MCF 10A (cell line): Measurements from ENCODE around the gene NAT14. TPM values are rescaled to one million over a fixed set of nuclear protein-coding genes. Genes with fewer than 3 reads are reported as not detected.
A peak's percentile ranks its signal among the peaks of the same experiment; 100 is the strongest.

Experiments
- BruUV-seq: library from RNA; stranded (reverse); fragments of 400-500 nt; replicated peaks from 2 replicates; lab custom pipeline; 2021; lab: Mats Ljungman, UMichigan
- CTCF ChIA-PET: fragments of 300-600 bp; sonication (Branson Sonifier 250); formaldehyde crosslinking; extraction: SDS; loops from one replicate; lab custom pipeline; 2021; ENCODE audit warnings: antibody characterized with exemption, inconsistent platforms; lab: Yijun Ruan, JAX
- POLR2A ChIA-PET: fragments of 300-600, 350-650 bp; sonication (Branson Sonifier 250); formaldehyde crosslinking; extraction: SDS; loops from one replicate; lab custom pipeline; 2020; ENCODE audit warnings: antibody characterized with exemption, inconsistent platforms; lab: Yijun Ruan, JAX
- DNase-seq: peaks from one replicate; pipeline ENCODE4 v3.0.0-alpha.2; 2018; ENCODE audit not compliant: unreplicated experiment
- H3K27ac Mint-ChIP-seq: one replicate; pipeline ENCODE4 v1.8.0; 2022; ENCODE audit warnings: mild to moderate bottlenecking, low read depth, mixed read lengths; ENCODE audit not compliant: unreplicated experiment
- H3K27me3 Mint-ChIP-seq: one replicate; pipeline ENCODE4 v1.8.0; 2022; ENCODE audit warnings: mixed read lengths; ENCODE audit not compliant: insufficient read depth, unreplicated experiment
- H3K36me3 Mint-ChIP-seq: one replicate; pipeline ENCODE4 v1.8.0; 2022; ENCODE audit warnings: mild to moderate bottlenecking, moderate library complexity, mixed read lengths; ENCODE audit not compliant: insufficient read depth, unreplicated experiment
- H3K4me1 Mint-ChIP-seq: one replicate; pipeline ENCODE4 v1.8.0; 2022; ENCODE audit warnings: mixed read lengths; ENCODE audit not compliant: insufficient read depth, unreplicated experiment
- H3K4me3 Mint-ChIP-seq: one replicate; pipeline ENCODE4 v1.8.0; 2022; ENCODE audit warnings: mild to moderate bottlenecking, moderate library complexity, mixed read lengths; ENCODE audit not compliant: unreplicated experiment
- H3K9me3 Mint-ChIP-seq: one replicate; pipeline ENCODE4 v1.8.0; 2022; ENCODE audit warnings: mixed read lengths; ENCODE audit not compliant: unreplicated experiment
- intact Hi-C: fragments of 100-400 bp; cut with micrococcal nuclease; formaldehyde crosslinking; loops from 2 replicates; pipeline ENCODE4 v1.14.1; 2022
- total RNA-seq: library from RNA; stranded (reverse); gene quantifications from 2 replicates; pipeline ENCODE4 v1.2.3, GENCODE V29; 2022
- TF ChIP-seq, protein P1 (sequence below): fragments of 200-600 bp; IDR thresholded peaks from one replicate; pipeline ENCODE4 v1.8.0; 2022; ENCODE audit warnings: antibody characterized with exemption, mild to moderate bottlenecking; ENCODE audit not compliant: unreplicated experiment

The NAT14 gene
- total RNA-seq, 1 experiment from 2014 or later = 22.8 TPM

DNA sequence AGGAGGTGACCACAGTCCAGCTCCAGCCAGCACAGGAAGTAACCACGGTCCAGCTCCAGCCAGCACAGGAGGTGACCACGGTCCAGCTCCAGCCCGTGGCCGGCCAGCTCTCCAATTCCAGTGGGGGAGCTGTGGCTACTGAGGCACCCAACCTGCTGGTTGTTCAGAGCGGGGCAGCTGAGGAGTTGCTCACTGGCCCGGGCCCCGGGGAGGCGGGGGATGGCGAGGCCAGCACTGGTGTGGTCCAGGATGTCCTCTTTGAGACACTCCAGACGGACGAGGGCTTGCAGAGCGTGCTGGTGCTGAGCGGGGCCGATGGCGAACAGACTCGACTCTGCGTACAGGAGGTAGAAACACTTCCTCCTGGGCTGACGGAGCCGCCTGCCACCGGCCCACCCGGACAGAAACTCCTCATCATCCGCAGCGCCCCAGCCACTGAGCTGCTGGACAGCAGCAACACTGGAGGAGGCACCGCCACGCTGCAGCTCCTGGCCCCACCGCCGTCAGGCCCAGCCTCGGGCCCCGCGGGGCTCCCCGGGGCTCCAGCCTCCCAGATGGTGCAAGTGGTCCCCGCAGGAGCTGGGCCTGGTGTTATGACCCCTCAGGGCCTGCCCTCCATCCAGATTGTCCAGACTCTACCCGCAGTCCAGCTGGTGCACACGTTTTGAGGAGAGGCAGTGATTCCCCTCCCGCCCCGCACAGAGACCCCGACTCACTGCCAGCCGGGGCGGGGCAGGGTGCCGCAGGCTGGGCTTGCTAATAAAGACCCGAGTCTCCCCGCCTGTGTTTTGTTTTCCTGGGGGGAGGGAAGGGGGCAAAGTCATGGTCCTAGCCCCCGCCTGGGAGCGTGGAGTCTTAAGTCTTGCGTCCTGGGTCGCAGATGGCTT is 1.0 kb upstream of the NAT14 start:
- Mint-ChIP-seq H3K27me3 (no peaks in the 10 kb centered on the region), H3K27ac (no peak overlapping the region), H3K9me3 (no peaks in the 10 kb centered on the region), H3K4me3 (peak overlapping the region; percentile 69), H3K36me3 (no peaks in the 10 kb centered on the region), H3K4me1 (peaks cover 25% of the 10 kb centered on the region)
- TF ChIP-seq, protein P1, sequence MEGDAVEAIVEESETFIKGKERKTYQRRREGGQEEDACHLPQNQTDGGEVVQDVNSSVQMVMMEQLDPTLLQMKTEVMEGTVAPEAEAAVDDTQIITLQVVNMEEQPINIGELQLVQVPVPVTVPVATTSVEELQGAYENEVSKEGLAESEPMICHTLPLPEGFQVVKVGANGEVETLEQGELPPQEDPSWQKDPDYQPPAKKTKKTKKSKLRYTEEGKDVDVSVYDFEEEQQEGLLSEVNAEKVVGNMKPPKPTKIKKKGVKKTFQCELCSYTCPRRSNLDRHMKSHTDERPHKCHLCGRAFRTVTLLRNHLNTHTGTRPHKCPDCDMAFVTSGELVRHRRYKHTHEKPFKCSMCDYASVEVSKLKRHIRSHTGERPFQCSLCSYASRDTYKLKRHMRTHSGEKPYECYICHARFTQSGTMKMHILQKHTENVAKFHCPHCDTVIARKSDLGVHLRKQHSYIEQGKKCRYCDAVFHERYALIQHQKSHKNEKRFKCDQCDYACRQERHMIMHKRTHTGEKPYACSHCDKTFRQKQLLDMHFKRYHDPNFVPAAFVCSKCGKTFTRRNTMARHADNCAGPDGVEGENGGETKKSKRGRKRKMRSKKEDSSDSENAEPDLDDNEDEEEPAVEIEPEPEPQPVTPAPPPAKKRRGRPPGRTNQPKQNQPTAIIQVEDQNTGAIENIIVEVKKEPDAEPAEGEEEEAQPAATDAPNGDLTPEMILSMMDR = no peak
- ChIA-PET POLR2A (interaction anchor here (1.2 to 3.9 kb wide), 2 partner anchors 8 to 13 kb away, joined by 4 to 46 read pairs; partner anchors contain the start of gene ZNF628), CTCF (interaction anchor here (0.8 to 1.8 kb wide), 4 partner anchors 9 to 20 kb away, joined by 3 to 9 read pairs (median 6); no protein-coding TSS in a partner anchor)
- DNase-seq = no peak
- no TSS peak for BruUV-seq
- intact Hi-C loops = no loop called here

GRCh38 chr19:55485439-55486011 is 537 bp downstream of the NAT14 start:
- no peak for DNase-seq
- Mint-ChIP-seq H3K9me3 (no peaks in the 10 kb centered on the region), H3K36me3 (no peaks in the 10 kb centered on the region), H3K4me3 (peak overlapping the region; percentile 69), H3K27ac (peak overlapping the region; percentile 87), H3K27me3 (no peaks in the 10 kb centered on the region), H3K4me1 (peaks cover 13% of the 10 kb centered on the region)
- ChIA-PET CTCF (interaction anchor here (0.5 to 3.1 kb wide), 7 partner anchors 12 to 326 kb away, joined by 3 to 16 read pairs (median 5); no protein-coding TSS in a partner anchor), POLR2A (interaction anchor here (0.8 to 3.9 kb wide), 5 partner anchors 10 to 133 kb away, joined by 3 to 46 read pairs (median 3); partner anchors contain the start of genes FIZ1 and ZNF628)
- intact Hi-C loops = no loop called here
- TF ChIP-seq, protein P1 = no peak
- BruUV-seq = TSS peak; percentile 19

- H3K27ac Mint-ChIP-seq = peak overlapping the region; percentile 87
- no peaks in the 10 kb centered on the region for H3K36me3 Mint-ChIP-seq
- ChIA-PET CTCF (interaction anchor here (0.5 to 3.1 kb wide), 13 partner anchors 11 to 796 kb away, joined by 3 to 20 read pairs (median 4); partner anchors contain the start of gene ZNF865), POLR2A (interaction anchor here (0.8 to 3.9 kb wide), 6 partner anchors 10 to 227 kb away, joined by 3 to 46 read pairs (median 4); partner anchors contain the start of genes ISOC2, PPP6R1, UBE2S and ZNF628)
- H3K4me3 Mint-ChIP-seq = peak overlapping the region; percentile 69
- intact Hi-C loops = no loop called here
- BruUV-seq = no TSS peak
- DNase-seq = peak; percentile 45
- no peaks in the 10 kb centered on the region for H3K27me3 Mint-ChIP-seq
- TF ChIP-seq, protein P1 = no peak
- peaks cover 14% of the 10 kb centered on the region for H3K4me1 Mint-ChIP-seq
- no peaks in the 10 kb centered on the region for H3K9me3 Mint-ChIP-seq
Measured at GRCh38 chr19:55486043-55486970, 1.3 kb downstream of the NAT14 start.
